ENCODE measurements around the gene BRD8. TPM values are rescaled to one million over a fixed set of nuclear protein-coding genes. Genes with fewer than 3 reads are reported as not detected.

Gene BRD8
- total and polyA plus RNA-seq, 9 of the 15 experiments (the other 6 are each of a cell fraction or from before 2014, with no cell fraction given): 54.6 to 163 (median 87.0) TPM

GRCh38 chr5:138178516-138179276, at the start of gene BRD8, which contains the start of gene KIF20A (continued):
- TF ChIP-seq UBTF (IDR thresholded peaks at IDR 0.05; ENCODE audit: borderline replicate concordance in 1 of 2, low read depth in 2 of 2, low read length in 2 of 2): peak in 1 of 2 experiments; percentile 61; a peak in 1 of 4 replicates
- TF ChIP-seq ZBTB11 (CRISPR knock-in tag; IDR thresholded peaks at IDR 0.05): peak in 1 of 3 experiments; percentile 65; a peak in 2 of 6 replicates
- no peak for TF ChIP-seq BRF1 (IDR thresholded peaks at IDR 0.05; ENCODE audit: borderline replicate concordance, extremely low read depth, insufficient read length)
- no peak for TF ChIP-seq KAT2B (IDR thresholded peaks at IDR 0.05; ENCODE audit: low read depth, low read length)
- TF ChIP-seq RB1 (IDR thresholded peaks at IDR 0.05; ENCODE audit: low read depth): peak; percentile 46; the same call in 1 of the 2 replicates
- TF ChIP-seq SIX5 (IDR thresholded peaks at IDR 0.05; ENCODE audit: borderline replicate concordance in 1 of 2, insufficient read depth in 1 of 2, low read depth in 1 of 2, low read length in 2 of 2): peak; percentile 67 to 78; a peak in 3 of 4 replicates
- no peak for TF ChIP-seq DMBX1 (CRISPR knock-in tag; IDR thresholded peaks at IDR 0.05; ENCODE audit: borderline replicate concordance)
- no peak for TF ChIP-seq ZNF507 (tag; conservative IDR thresholded peaks at IDR 0.05)
- no peak for TF ChIP-seq MTA1 (IDR thresholded peaks at IDR 0.05; ENCODE audit: borderline replicate concordance)
- TF ChIP-seq DIDO1 (tag; IDR thresholded peaks at IDR 0.05; ENCODE audit: low read depth): peak; percentile 89
- 0 out of 2 replicates have a peak, but pooled peaks have one; percentile 22 for TF ChIP-seq SMAD3 (CRISPR knock-in tag; conservative IDR thresholded peaks at IDR 0.05)
- TF ChIP-seq ZKSCAN3 (CRISPR knock-in tag; IDR thresholded peaks at IDR 0.05): no peak
- TF ChIP-seq ZNF224 (CRISPR knock-in tag; IDR thresholded peaks at IDR 0.05): 0 out of 2 replicates have a peak, but pooled peaks have one; percentile 24
- TF ChIP-seq NR1H2 (CRISPR knock-in tag; IDR thresholded peaks at IDR 0.05): no peak; the same call in 1 of the 2 replicates
- 0 out of 2 replicates have a peak, but pooled peaks have one; percentile 2 for TF ChIP-seq ZBTB26 (CRISPR knock-in tag; IDR thresholded peaks at IDR 0.05)
- 0 out of 2 replicates have a peak, but pooled peaks have one; percentile 1 for TF ChIP-seq NFATC3 (IDR thresholded peaks at IDR 0.05)
- TF ChIP-seq TAF1 (IDR thresholded peaks at IDR 0.05; ENCODE audit: control insufficient read depth, extremely low read depth, insufficient read depth, low read length, severe bottlenecking): peak; percentile 97
- no peak for TF ChIP-seq ZZZ3 (IDR thresholded peaks at IDR 0.05)
- 0 out of 2 replicates have a peak, but pooled peaks have one; percentile 55 for TF ChIP-seq RUNX1 (IDR thresholded peaks at IDR 0.05; ENCODE audit: low read depth)

Measured in K562 (cell line).